NT2/D1 (cell line): ENCODE data around the gene PAX2.

Experiments
- YY1 ChIP-seq: IDR thresholded peaks from 2 replicates; pipeline ENCODE4 v1.6.1; 2011; ENCODE audit not compliant: insufficient read length, insufficient read depth
- ZNF274 ChIP-seq: IDR thresholded peaks from 2 replicates; pipeline ENCODE4 v1.6.1; 2011; ENCODE audit warnings: mild to moderate bottlenecking, low read depth, low read length

- TF ChIP-seq ZNF274 (no peak), YY1 (no peak)
Measured at GRCh38 chr10:100805543-100806355, 60.4 kb downstream of the PAX2 start.
